ENCODE measurements around the gene LRRK2.

LRRK2 gene

DNA sequence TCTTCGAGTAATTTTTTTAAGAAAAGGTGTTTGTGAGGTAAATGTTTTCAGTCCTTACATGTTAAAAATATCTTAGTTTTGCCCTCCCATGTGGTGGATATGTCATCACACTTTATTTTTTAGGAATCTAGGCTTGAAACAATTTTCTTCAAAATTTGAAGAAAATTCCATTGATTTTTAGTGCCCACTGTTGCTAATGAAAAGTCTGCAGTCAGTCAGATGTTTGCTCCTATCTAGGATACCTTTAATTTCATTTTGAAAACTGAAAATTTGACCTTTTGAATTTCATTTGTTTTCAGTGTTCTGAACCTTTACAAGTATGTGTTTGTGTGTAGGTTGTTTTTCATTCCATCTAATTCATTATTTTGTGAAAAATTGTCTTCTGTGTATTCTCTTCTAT, 105.4 kb downstream of the LRRK2 start:
- TF ChIP-seq CSDC2 (CRISPR knock-in tag; IDR thresholded peaks at IDR 0.05) (no peak), BACH2 (CRISPR knock-in tag; IDR thresholded peaks at IDR 0.05; ENCODE audit: borderline replicate concordance) (no peak), PPARA (CRISPR knock-in tag; IDR thresholded peaks at IDR 0.05; ENCODE audit: borderline replicate concordance) (no peak)
- ATAC-seq, result no peak

DNA sequence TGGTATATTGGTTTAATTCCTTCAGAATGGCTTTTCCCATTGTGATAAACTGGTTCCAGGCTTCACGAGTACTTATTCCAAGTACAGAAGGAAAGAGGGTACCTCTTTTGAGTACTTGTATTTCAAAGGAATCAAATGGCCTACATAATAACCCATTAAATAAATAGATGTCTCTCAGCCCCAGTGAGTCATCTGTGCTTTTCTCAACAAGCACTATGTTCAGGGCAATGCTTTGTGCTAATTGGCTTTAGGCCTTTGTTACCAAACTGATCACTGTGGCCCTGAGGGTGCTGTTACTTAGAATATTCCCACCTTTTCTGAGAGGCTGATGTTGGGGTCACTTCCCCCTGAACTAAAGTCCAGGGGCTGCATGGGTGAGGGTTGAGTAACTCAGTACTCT, 107.1 kb downstream of the LRRK2 start:
- TF ChIP-seq ARNTL (CRISPR knock-in tag; IDR thresholded peaks at IDR 0.05; ENCODE audit: borderline replicate concordance, low read depth) (no peak), ZNF8 (CRISPR knock-in tag; IDR thresholded peaks at IDR 0.05) (no peak), ESRRG (CRISPR knock-in tag; IDR thresholded peaks at IDR 0.05) (no peak), SNAI2 (CRISPR knock-in tag; IDR thresholded peaks at IDR 0.05) (no peak), ZFP3 (CRISPR knock-in tag; IDR thresholded peaks at IDR 0.05) (no peak), ISL1 (CRISPR knock-in tag; IDR thresholded peaks at IDR 0.05) (no peak), PPARA (CRISPR knock-in tag; IDR thresholded peaks at IDR 0.05; ENCODE audit: borderline replicate concordance) (no peak), GLIS3 (CRISPR knock-in tag; IDR thresholded peaks at IDR 0.05) (no peak), TCF4 (CRISPR knock-in tag; IDR thresholded peaks at IDR 0.05; ENCODE audit: borderline replicate concordance) (no peak), OSR1 (CRISPR knock-in tag; IDR thresholded peaks at IDR 0.05) (no peak), ZNF565 (CRISPR knock-in tag; conservative IDR thresholded peaks at IDR 0.05; ENCODE audit: low read depth) (no peak), ZNF70 (CRISPR knock-in tag; IDR thresholded peaks at IDR 0.05) (no peak), CSDC2 (CRISPR knock-in tag; IDR thresholded peaks at IDR 0.05) (no peak), BACH2 (CRISPR knock-in tag; IDR thresholded peaks at IDR 0.05; ENCODE audit: borderline replicate concordance) (no peak)
- TF ChIP-seq, protein P1, sequence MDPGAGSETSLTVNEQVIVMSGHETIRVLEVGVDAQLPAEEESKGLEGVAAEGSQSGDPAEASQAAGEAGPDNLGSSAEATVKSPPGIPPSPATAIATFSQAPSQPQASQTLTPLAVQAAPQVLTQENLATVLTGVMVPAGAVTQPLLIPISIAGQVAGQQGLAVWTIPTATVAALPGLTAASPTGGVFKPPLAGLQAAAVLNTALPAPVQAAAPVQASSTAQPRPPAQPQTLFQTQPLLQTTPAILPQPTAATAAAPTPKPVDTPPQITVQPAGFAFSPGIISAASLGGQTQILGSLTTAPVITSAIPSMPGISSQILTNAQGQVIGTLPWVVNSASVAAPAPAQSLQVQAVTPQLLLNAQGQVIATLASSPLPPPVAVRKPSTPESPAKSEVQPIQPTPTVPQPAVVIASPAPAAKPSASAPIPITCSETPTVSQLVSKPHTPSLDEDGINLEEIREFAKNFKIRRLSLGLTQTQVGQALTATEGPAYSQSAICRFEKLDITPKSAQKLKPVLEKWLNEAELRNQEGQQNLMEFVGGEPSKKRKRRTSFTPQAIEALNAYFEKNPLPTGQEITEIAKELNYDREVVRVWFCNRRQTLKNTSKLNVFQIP (CRISPR knock-in tag; IDR thresholded peaks at IDR 0.05; ENCODE audit: borderline replicate concordance, low read depth), result no peak
- TF ChIP-seq, protein P2, sequence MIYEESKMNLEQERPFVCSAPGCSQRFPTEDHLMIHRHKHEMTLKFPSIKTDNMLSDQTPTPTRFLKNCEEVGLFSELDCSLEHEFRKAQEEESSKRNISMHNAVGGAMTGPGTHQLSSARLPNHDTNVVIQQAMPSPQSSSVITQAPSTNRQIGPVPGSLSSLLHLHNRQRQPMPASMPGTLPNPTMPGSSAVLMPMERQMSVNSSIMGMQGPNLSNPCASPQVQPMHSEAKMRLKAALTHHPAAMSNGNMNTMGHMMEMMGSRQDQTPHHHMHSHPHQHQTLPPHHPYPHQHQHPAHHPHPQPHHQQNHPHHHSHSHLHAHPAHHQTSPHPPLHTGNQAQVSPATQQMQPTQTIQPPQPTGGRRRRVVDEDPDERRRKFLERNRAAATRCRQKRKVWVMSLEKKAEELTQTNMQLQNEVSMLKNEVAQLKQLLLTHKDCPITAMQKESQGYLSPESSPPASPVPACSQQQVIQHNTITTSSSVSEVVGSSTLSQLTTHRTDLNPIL (CRISPR knock-in tag; IDR thresholded peaks at IDR 0.05; ENCODE audit: low read depth), result no peak
- TF ChIP-seq, protein P3, sequence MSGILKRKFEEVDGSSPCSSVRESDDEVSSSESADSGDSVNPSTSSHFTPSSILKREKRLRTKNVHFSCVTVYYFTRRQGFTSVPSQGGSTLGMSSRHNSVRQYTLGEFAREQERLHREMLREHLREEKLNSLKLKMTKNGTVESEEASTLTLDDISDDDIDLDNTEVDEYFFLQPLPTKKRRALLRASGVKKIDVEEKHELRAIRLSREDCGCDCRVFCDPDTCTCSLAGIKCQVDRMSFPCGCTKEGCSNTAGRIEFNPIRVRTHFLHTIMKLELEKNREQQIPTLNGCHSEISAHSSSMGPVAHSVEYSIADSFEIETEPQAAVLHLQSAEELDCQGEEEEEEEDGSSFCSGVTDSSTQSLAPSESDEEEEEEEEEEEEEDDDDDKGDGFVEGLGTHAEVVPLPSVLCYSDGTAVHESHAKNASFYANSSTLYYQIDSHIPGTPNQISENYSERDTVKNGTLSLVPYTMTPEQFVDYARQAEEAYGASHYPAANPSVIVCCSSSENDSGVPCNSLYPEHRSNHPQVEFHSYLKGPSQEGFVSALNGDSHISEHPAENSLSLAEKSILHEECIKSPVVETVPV (CRISPR knock-in tag; IDR thresholded peaks at IDR 0.05), result no peak
- ATAC-seq, result no peak

DNA sequence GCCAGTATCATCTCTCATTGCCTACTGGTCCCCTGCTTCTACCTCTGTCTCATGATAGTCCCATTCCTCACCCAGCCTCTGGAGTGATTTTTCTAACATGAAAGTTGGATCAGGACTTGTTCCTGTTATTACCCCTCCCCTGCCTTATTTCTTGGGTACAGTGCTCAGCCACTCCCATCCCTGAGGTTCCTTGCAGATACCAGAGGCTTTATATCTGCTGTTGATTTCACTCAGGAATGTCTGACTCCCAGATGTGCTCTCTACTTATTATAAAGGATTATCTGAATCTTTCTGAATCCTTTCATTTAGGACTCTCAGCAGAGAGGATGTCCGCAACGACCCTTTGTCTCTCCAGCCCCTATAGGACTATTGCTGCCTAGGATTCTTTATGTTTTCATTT, 111.2 kb downstream of the LRRK2 start:
- ATAC-seq, result no peak
- TF ChIP-seq ZNF70 (CRISPR knock-in tag; IDR thresholded peaks at IDR 0.05) (no peak), OSR1 (CRISPR knock-in tag; IDR thresholded peaks at IDR 0.05) (no peak), ZNF565 (CRISPR knock-in tag; conservative IDR thresholded peaks at IDR 0.05; ENCODE audit: low read depth) (no peak), CSDC2 (CRISPR knock-in tag; IDR thresholded peaks at IDR 0.05) (no peak)
- TF ChIP-seq, protein P2 (CRISPR knock-in tag; IDR thresholded peaks at IDR 0.05; ENCODE audit: low read depth), result no peak

DNA sequence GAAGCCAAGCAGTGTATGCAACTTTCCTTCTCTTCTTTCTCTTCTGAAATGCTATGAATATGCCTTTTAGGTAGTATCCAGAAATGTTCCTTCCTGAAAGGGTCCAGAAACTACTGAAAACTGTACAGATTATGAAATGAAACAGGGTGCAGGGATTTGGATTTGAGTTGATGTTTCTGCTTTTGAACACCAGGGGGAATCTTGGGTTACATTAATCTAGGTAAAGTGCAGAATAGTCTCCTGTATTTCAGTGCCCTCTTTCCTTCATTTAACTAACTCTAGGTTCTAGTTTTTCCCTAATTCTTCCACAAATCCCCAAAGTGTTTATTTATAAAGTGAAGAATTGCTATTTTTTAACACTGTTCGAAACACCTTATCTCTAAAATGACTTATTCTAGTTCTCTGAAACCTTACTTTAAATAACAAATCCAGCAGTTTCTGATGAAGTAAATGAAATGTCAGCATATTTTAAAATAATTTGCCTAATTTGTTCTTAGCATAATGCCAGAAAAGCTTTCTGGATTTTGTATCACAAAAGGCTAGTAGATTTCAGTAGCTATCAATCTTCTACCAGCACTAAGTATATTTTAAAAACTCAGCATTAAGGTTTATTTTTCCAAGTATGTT, 111.9 kb downstream of the LRRK2 start:
- TF ChIP-seq, protein P1 (CRISPR knock-in tag; IDR thresholded peaks at IDR 0.05; ENCODE audit: borderline replicate concordance, low read depth), result no peak
- no peak for TF ChIP-seq GLIS3 (CRISPR knock-in tag; IDR thresholded peaks at IDR 0.05)
- TF ChIP-seq, protein P4, sequence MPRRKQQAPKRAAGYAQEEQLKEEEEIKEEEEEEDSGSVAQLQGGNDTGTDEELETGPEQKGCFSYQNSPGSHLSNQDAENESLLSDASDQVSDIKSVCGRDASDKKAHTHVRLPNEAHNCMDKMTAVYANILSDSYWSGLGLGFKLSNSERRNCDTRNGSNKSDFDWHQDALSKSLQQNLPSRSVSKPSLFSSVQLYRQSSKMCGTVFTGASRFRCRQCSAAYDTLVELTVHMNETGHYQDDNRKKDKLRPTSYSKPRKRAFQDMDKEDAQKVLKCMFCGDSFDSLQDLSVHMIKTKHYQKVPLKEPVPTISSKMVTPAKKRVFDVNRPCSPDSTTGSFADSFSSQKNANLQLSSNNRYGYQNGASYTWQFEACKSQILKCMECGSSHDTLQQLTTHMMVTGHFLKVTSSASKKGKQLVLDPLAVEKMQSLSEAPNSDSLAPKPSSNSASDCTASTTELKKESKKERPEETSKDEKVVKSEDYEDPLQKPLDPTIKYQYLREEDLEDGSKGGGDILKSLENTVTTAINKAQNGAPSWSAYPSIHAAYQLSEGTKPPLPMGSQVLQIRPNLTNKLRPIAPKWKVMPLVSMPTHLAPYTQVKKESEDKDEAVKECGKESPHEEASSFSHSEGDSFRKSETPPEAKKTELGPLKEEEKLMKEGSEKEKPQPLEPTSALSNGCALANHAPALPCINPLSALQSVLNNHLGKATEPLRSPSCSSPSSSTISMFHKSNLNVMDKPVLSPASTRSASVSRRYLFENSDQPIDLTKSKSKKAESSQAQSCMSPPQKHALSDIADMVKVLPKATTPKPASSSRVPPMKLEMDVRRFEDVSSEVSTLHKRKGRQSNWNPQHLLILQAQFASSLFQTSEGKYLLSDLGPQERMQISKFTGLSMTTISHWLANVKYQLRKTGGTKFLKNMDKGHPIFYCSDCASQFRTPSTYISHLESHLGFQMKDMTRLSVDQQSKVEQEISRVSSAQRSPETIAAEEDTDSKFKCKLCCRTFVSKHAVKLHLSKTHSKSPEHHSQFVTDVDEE (CRISPR knock-in tag; IDR thresholded peaks at IDR 0.05), result no peak
- TF ChIP-seq ARNTL (CRISPR knock-in tag; IDR thresholded peaks at IDR 0.05; ENCODE audit: borderline replicate concordance, low read depth), result no peak
- TF ChIP-seq ZFP3 (CRISPR knock-in tag; IDR thresholded peaks at IDR 0.05), result no peak
- TF ChIP-seq BACH2 (CRISPR knock-in tag; IDR thresholded peaks at IDR 0.05; ENCODE audit: borderline replicate concordance), result no peak
- no peak for TF ChIP-seq OSR1 (CRISPR knock-in tag; IDR thresholded peaks at IDR 0.05)
- no peak for TF ChIP-seq CSDC2 (CRISPR knock-in tag; IDR thresholded peaks at IDR 0.05)
- no peak for TF ChIP-seq ZNF565 (CRISPR knock-in tag; conservative IDR thresholded peaks at IDR 0.05; ENCODE audit: low read depth)
- TF ChIP-seq PPARA (CRISPR knock-in tag; IDR thresholded peaks at IDR 0.05; ENCODE audit: borderline replicate concordance), result no peak
- TF ChIP-seq, protein P2 (CRISPR knock-in tag; IDR thresholded peaks at IDR 0.05; ENCODE audit: low read depth), result no peak
- no peak for TF ChIP-seq ZC3H10 (CRISPR knock-in tag; IDR thresholded peaks at IDR 0.05)
- no peak for TF ChIP-seq ZNF70 (CRISPR knock-in tag; IDR thresholded peaks at IDR 0.05)
- no peak for TF ChIP-seq TOX (CRISPR knock-in tag; IDR thresholded peaks at IDR 0.05; ENCODE audit: borderline replicate concordance)
- TF ChIP-seq SNAI2 (CRISPR knock-in tag; IDR thresholded peaks at IDR 0.05), result no peak
- peak; percentile 74 for ATAC-seq
